ENCODE results near the gene CTPS2.
"Not testable (repeated sequence)": the region's sequence is repeated elsewhere in the genome, so short reads cannot be mapped to it uniquely, and the experiment has no call there.

CTPS2 gene

GRCh38 chrX:16712548-16713155 lies at the start of gene CTPS2:
CTPS2 (minus strand) TSS chrX:16712669; CDS start chrX:16702902, 9,767 bp downstream.
- DNase-seq (ENCODE audit: low read depth): no peak
- H3K4me3 ChIP-seq (ENCODE audit: low read depth, low read length): peak within 1 kb of the TSS; percentile 77
- TF ChIP-seq, protein P1, sequence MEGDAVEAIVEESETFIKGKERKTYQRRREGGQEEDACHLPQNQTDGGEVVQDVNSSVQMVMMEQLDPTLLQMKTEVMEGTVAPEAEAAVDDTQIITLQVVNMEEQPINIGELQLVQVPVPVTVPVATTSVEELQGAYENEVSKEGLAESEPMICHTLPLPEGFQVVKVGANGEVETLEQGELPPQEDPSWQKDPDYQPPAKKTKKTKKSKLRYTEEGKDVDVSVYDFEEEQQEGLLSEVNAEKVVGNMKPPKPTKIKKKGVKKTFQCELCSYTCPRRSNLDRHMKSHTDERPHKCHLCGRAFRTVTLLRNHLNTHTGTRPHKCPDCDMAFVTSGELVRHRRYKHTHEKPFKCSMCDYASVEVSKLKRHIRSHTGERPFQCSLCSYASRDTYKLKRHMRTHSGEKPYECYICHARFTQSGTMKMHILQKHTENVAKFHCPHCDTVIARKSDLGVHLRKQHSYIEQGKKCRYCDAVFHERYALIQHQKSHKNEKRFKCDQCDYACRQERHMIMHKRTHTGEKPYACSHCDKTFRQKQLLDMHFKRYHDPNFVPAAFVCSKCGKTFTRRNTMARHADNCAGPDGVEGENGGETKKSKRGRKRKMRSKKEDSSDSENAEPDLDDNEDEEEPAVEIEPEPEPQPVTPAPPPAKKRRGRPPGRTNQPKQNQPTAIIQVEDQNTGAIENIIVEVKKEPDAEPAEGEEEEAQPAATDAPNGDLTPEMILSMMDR (IDR thresholded peaks at IDR 0.05; ENCODE audit: low read depth, low read length, missing control alignments): no peak

GRCh38 chrX:16761500-16761899 lies 49.0 kb upstream of the CTPS2 start:
- not testable (repeated sequence) for H3K4me3 ChIP-seq (ENCODE audit: low read depth, low read length); DNase-seq (ENCODE audit: low read depth)

GRCh38 chrX:16756724-16757123 lies 44.3 kb upstream of the CTPS2 start:
- TF ChIP-seq, protein P1 (IDR thresholded peaks at IDR 0.05; ENCODE audit: low read depth, low read length, missing control alignments): no peak
- H3K4me3 ChIP-seq (ENCODE audit: low read depth, low read length): no peak overlapping the region
- no peak for DNase-seq (ENCODE audit: low read depth)

DNA sequence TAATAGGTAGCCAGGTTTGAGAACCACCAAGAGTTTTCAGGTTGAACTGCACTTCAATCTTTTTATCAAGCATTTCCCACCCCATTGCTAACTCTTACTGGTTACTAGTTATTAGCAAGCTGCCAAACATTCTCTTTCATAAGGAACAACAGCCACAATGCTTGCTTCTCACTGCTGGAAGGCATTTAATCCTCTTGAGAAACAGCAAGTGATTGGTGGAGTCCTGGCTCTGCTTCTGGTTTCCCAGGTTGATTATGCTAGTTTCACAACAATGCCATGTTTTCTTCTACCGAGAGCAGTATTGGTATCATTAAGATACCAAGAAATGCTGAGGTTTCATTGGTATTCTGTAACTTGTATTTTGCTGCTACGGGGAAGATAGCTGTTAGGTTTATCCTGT lies 41.5 kb upstream of the CTPS2 start:
- TF ChIP-seq, protein P1 (IDR thresholded peaks at IDR 0.05; ENCODE audit: low read depth, low read length, missing control alignments): no peak
- DNase-seq (ENCODE audit: low read depth): no peak
- H3K4me3 ChIP-seq (ENCODE audit: low read depth, low read length): no peak overlapping the region

- DNase-seq (ENCODE audit: low read depth): no peak
- H3K4me3 ChIP-seq (ENCODE audit: low read depth, low read length): no peak overlapping the region
- TF ChIP-seq, protein P1 (IDR thresholded peaks at IDR 0.05; ENCODE audit: low read depth, low read length, missing control alignments): no peak
Observed at GRCh38 chrX:16750136-16750535, 37.7 kb upstream of the CTPS2 start.

GRCh38 chrX:16748425-16748824 lies 36.0 kb upstream of the CTPS2 start:
- no peak overlapping the region for H3K4me3 ChIP-seq (ENCODE audit: low read depth, low read length)
- TF ChIP-seq, protein P1 (IDR thresholded peaks at IDR 0.05; ENCODE audit: low read depth, low read length, missing control alignments): no peak
- no peak for DNase-seq (ENCODE audit: low read depth)

- no peak overlapping the region for H3K4me3 ChIP-seq (ENCODE audit: low read depth, low read length)
- no peak for DNase-seq (ENCODE audit: low read depth)
- TF ChIP-seq, protein P1 (IDR thresholded peaks at IDR 0.05; ENCODE audit: low read depth, low read length, missing control alignments): no peak
Observed at GRCh38 chrX:16745659-16746058, 33.2 kb upstream of the CTPS2 start.

Data from GM12864 (cell line).